GM12878 (cell line): ENCODE data around the gene GALK2.

Source experiments
- ATF2 ChIP-seq: IDR thresholded peaks from 2 replicates; pipeline ENCODE4 v1.6.1; 2012; ENCODE audit warnings: low read length, inconsistent platforms
- CBX3 ChIP-seq: fragments of 200-600 bp; sonication (generic); IDR thresholded peaks from 2 replicates; pipeline ENCODE4 v1.6.1; 2016; ENCODE audit warnings: low read depth, borderline replicate concordance
- CEBPB ChIP-seq, 2 experiments: fragments of 150-350 bp in 1 of 2; IDR thresholded peaks; 2 replicates each; pipeline ENCODE4 v1.6.1; 2012 to 2014; ENCODE audit warnings: low read depth in 2 of 2, low read length in 2 of 2, borderline replicate concordance in 1 of 2, inconsistent platforms in 1 of 2
- CTCF ChIP-seq, 3 experiments: IDR thresholded peaks in 2 of 3; conservative IDR thresholded peaks in 1 of 3; 2 replicates each; pipeline ENCODE4 v1.5.1; 2011; ENCODE audit warnings: low read depth in 3 of 3, low read length in 3 of 3, mild to moderate bottlenecking in 3 of 3, control low read depth in 2 of 3, moderate library complexity in 2 of 3, inconsistent platforms in 1 of 3, mixed read lengths in 1 of 3; ENCODE audit not compliant: control insufficient read depth in 2 of 3, insufficient read depth in 1 of 3; ENCODE audit errors: extremely low read depth in 1 of 3
- EP300 ChIP-seq, 2 experiments: fragments of 150-350 bp in 1 of 2; IDR thresholded peaks; 2 replicates each; pipeline ENCODE4 v1.6.1; 2011 to 2012; ENCODE audit warnings: low read depth in 2 of 2, low read length in 2 of 2, borderline replicate concordance in 1 of 2, improper control_type of control experiment in 1 of 2, inconsistent platforms in 1 of 2; ENCODE audit not compliant: control insufficient read depth in 1 of 2
- FOXM1 ChIP-seq: IDR thresholded peaks from 2 replicates; pipeline ENCODE4 v1.6.1; 2012; ENCODE audit warnings: low read depth, mild to moderate bottlenecking, inconsistent platforms, low read length, moderate library complexity
- NR2C1 ChIP-seq: fragments of 450-650 bp; IDR thresholded peaks from 2 replicates; pipeline ENCODE4 v1.6.1; 2017; ENCODE audit warnings: antibody characterized with exemption, mild to moderate bottlenecking, moderate library complexity
- PAX5 ChIP-seq: IDR thresholded peaks from 2 replicates; pipeline ENCODE4 v1.6.1; 2011; ENCODE audit warnings: low read depth, low read length, borderline replicate concordance
- RFX5 ChIP-seq: IDR thresholded peaks from 2 replicates; pipeline ENCODE4 v1.6.1; 2011; ENCODE audit warnings: low read depth, low read length, improper control_type of control experiment
- SIX5 ChIP-seq: IDR thresholded peaks from 2 replicates; pipeline ENCODE4 v1.6.1; 2011; ENCODE audit warnings: mild to moderate bottlenecking, low read depth, low read length, moderate library complexity; ENCODE audit not compliant: severe bottlenecking
- ZNF274 ChIP-seq: IDR thresholded peaks from one replicate; pipeline ENCODE4 v1.8.0; 2011; ENCODE audit not compliant: insufficient read length, insufficient read depth
- ZZZ3 ChIP-seq: IDR thresholded peaks from 2 replicates; pipeline ENCODE4 v1.6.1; 2011; ENCODE audit warnings: low read depth; ENCODE audit not compliant: control insufficient read depth, insufficient read length

DNA sequence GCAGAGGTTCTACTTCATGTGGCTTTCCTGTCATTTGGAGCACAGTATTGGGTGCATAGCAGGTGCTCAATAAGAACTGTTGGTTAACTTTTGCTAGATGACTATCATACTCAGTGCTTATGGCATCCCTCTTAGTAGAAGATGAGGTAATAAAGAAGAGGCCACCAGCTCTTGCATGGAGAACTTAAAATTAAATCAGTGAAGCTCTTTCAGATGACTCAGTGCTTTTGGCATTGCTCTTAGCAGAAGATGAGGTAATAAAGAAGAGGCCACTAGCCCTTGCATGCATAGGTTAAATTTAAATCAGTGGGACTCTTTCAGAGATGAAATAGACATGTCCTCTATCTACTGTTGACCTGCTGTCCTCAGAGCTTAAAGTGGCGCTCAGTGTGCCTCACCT is 143.6 kb downstream of the GALK2 start:
- TF ChIP-seq CTCF (IDR thresholded peaks at IDR 0.05 in 2 of 3, conservative IDR thresholded peaks at IDR 0.05 in 1 of 3; ENCODE audit: control insufficient read depth in 2 of 3, extremely low read depth in 1 of 3, insufficient read depth in 1 of 3, low read depth in 3 of 3, low read length in 3 of 3) (no peak), PAX5 (no peak), ATF2 (no peak), ZZZ3 (no peak), NR2C1 (no peak), ZNF274 (no peak), CEBPB (IDR thresholded peaks at IDR 0.05; ENCODE audit: borderline replicate concordance in 1 of 2, low read depth in 2 of 2, low read length in 2 of 2) (no peak), FOXM1 (no peak), RFX5 (no peak), SIX5 (no peak), EP300 (IDR thresholded peaks at IDR 0.05; ENCODE audit: borderline replicate concordance in 1 of 2, control insufficient read depth in 1 of 2, low read depth in 2 of 2, low read length in 2 of 2) (no peak), CBX3 (no peak)
